Natural killer cell treated with Interleukin-12 subunit alpha and Interleukin-12 subunit beta and Interleukin-15 and Interleukin-18, amount 100 ng/mL, for 72 hours (primary cell): ENCODE data around the gene PPP2R2C. TPM values are rescaled to one million over a fixed set of nuclear protein-coding genes. Genes with fewer than 3 reads are reported as not detected.

Experiments used
- ATAC-seq, 2 donors: fragments of 150-1000 bp; cut with Tn5 transposase in 1 of 2; sonication (Bioruptor Pico), chemical (Tn5 transposase) in 1 of 2; 2 replicates each; pipeline ENCODE4 v1.10.0; 2021
- DNase-seq: peaks from one replicate; pipeline ENCODE4 v3.0.0; 2022; ENCODE audit warnings: low spot score
- H3K27ac Mint-ChIP-seq, 2 donors: 1 replicate in 1 of 2; 2 replicates in 1 of 2; pipeline ENCODE4 v1.8.0; 2022; ENCODE audit warnings: mixed read lengths in 2 of 2, mild to moderate bottlenecking in 1 of 2, moderate library complexity in 1 of 2
- H3K27me3 Mint-ChIP-seq, 2 donors: 1 replicate in 1 of 2; 2 replicates in 1 of 2; pipeline ENCODE4 v1.8.0; 2022; ENCODE audit warnings: mixed read lengths in 2 of 2
- H3K36me3 Mint-ChIP-seq: one replicate; pipeline ENCODE4 v1.8.0; 2022; ENCODE audit warnings: mixed read lengths
- H3K4me1 Mint-ChIP-seq, 2 donors: 1 replicate in 1 of 2; 2 replicates in 1 of 2; pipeline ENCODE4 v1.8.0; 2022; ENCODE audit warnings: low read depth in 2 of 2, mixed read lengths in 2 of 2, mild to moderate bottlenecking in 1 of 2
- H3K4me3 Mint-ChIP-seq: one replicate; pipeline ENCODE4 v1.8.0; 2022; ENCODE audit warnings: mixed read lengths
- H3K9me3 Mint-ChIP-seq: 2 replicates; pipeline ENCODE4 v1.8.0; 2022; ENCODE audit warnings: mixed read lengths
- total RNA-seq, 2 donors: library from RNA; stranded (reverse); gene quantifications; one replicate each; pipeline ENCODE4 v1.2.3, GENCODE V29; 2022

PPP2R2C gene
- total RNA-seq, 2 donors from 2014 or later: not detected

DNA sequence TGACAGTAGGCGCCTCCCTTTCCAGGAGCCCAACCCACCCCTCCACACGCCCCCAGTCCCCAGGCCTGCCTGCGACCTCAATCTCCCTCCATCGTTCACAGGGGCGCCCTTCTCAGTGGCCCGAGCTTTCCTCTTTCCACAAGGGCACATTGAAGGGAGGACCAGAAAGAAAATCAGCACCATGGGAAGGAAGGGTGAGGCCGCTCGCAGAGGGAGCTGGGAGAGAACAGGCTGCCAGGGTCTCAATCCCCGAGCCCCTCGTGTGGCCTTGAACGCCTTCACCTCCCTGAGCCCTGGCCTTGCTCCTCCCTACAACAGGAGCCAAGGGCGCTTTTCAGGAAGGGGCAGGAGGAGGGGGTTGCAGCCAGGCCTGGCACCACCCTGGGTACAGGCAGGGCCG lies 136.2 kb downstream of the PPP2R2C start:
- Mint-ChIP-seq H3K27ac (no peak overlapping the region), H3K9me3 (no peaks in the 10 kb centered on the region), H3K4me1 (peaks cover 32 to 39% of the 10 kb centered on the region in 2 donors), H3K27me3 (peaks cover 0 to 21% of the 10 kb centered on the region in 2 donors), H3K36me3 (no peaks in the 10 kb centered on the region), H3K4me3 (no peak overlapping the region)
- ATAC-seq (no peak), DNase-seq (no peak)

DNA sequence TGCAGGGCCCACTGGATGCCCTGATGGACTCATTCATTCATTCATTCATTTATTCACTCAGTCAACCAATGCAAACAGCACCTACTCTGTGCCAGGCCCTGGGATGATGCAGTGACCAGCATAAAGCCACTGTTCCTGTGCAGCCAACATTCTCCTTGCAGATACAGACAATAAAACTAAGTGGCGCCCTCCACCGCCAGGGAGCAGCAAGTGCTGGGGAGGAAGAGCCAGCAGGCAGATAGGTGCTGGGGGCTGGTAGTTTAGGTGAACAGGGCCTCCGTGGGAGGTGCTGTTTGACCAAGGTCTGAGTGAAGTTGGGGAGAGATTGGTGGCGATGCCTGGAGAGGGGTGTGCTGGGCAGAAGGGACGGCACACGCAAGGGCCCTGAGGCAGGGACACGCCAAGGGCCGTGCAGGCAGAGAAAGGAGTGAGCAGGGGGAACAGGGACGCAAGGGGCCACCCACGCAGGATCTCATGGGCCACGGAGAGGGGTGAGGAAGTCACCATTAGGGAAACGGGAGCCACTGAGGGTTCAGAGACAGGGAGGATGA lies 137.3 kb downstream of the PPP2R2C start:
- no peak overlapping the region for H3K4me3 Mint-ChIP-seq
- DNase-seq (no peak), ATAC-seq (no peak)
- no peaks in the 10 kb centered on the region for H3K9me3 Mint-ChIP-seq
- peaks cover 28 to 38% of the 10 kb centered on the region in 2 donors for H3K4me1 Mint-ChIP-seq
- H3K27me3 Mint-ChIP-seq: peaks cover 0 to 21% of the 10 kb centered on the region in 2 donors
- no peaks in the 10 kb centered on the region for H3K36me3 Mint-ChIP-seq
- H3K27ac Mint-ChIP-seq: no peak overlapping the region

DNA sequence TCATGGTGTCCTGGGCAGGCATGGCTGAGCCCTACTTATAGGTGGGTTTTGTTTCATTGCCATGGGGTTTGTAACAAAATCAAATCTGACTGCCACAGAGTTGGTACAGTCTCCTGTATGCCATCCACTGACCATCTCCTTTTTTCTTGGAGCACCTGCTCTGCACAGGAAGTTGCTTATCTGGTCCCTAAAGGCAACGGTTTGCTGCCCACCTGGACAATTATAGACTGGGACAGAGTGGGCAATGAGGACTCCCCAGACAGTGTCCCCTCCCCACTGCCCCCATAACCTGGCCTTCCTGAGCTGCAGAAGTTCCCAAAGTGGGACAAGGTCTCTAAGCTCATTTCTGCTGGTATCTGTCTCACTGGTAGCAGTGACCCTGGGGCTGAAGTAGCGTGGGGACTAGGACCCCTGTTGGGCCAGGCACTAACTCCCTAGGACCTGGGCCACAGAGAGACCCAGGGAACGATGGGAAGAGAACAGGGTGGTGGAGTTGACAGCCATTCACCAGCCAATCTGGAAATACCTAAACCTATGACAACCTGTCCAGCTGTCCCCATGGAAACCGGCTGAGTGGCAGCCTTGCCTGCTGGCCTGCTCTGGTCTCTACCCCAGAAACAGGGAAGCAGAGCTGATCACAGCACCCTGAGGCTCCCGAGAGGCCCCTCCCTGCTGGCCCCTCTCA lies 138.1 kb downstream of the PPP2R2C start:
- H3K36me3 Mint-ChIP-seq: no peaks in the 10 kb centered on the region
- DNase-seq (no peak), ATAC-seq (no peak)
- no peaks in the 10 kb centered on the region for H3K9me3 Mint-ChIP-seq
- no peak overlapping the region for H3K4me3 Mint-ChIP-seq
- H3K27ac Mint-ChIP-seq: no peak overlapping the region
- peaks cover 0 to 21% of the 10 kb centered on the region in 2 donors for H3K27me3 Mint-ChIP-seq
- peaks cover 25 to 36% of the 10 kb centered on the region in 2 donors for H3K4me1 Mint-ChIP-seq

DNA sequence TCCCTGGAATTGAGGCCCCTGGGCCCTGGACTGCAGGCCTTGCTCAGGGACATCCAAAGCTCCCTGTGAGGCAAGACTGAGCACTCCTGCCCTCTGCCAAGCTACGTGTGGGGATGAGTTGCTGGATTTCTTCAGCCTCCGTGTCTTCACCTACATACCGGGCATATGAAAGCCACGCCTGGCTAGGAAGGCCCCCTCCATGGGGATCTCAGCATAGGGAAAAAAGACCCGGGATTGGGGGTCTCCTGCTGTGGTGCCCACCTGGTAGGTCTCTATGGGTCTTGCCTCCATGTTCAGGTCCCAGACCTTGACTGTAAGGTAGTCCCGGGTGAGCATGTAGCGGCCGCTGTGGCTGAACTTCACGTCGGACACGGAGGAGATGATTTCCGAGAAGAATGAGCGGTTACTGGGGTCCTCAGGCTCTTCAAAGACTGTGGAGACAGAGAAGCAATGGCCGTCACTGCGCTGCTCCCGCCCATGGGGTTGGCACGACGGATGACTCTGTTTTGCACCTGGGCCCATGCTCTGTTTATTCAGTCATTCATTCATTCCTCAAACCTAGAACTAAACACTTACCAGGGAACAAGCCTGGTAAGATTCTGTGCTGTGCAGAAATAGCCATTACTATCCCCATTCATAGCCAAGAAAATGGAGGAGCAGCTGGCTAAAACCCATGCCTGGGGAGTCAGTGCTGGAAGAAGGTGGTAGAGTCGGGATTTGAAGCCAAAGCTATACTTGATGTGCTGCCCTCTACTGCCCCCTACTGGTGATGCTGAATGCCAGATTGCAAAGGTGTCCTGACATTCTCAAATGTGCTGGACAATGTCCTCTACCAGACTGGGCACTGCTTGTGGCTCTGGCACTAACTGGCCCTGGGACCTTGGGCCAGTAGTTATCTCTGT lies 138.9 kb downstream of the PPP2R2C start:
- H3K27me3 Mint-ChIP-seq: peaks cover under 1 to 21% of the 10 kb centered on the region in 2 donors
- H3K36me3 Mint-ChIP-seq: no peaks in the 10 kb centered on the region
- H3K4me1 Mint-ChIP-seq: peaks cover 17 to 28% of the 10 kb centered on the region in 2 donors
- H3K4me3 Mint-ChIP-seq: no peak overlapping the region
- H3K9me3 Mint-ChIP-seq: no peaks in the 10 kb centered on the region
- no peak for ATAC-seq
- no peak overlapping the region for H3K27ac Mint-ChIP-seq
- DNase-seq: no peak

DNA sequence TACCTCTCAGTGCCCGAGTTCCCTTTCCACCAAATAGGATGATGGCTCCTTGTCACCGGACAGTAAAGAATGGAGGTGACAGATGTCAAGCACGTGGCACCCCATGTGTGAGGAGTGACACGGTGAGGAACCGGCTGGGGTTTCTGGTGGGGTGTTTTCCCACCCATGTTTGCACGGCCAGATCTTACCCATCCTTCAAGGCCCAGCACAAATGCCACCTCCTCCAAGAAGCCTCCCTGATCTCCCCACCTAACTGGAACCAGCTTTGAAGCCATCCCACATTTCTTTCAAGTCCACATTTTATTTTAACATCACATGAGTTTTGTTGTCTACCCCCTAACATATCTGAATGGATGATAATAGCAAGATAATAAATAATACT lies 139.8 kb downstream of the PPP2R2C start:
- no peaks in the 10 kb centered on the region for H3K9me3 Mint-ChIP-seq
- no peak overlapping the region for H3K4me3 Mint-ChIP-seq

DNA sequence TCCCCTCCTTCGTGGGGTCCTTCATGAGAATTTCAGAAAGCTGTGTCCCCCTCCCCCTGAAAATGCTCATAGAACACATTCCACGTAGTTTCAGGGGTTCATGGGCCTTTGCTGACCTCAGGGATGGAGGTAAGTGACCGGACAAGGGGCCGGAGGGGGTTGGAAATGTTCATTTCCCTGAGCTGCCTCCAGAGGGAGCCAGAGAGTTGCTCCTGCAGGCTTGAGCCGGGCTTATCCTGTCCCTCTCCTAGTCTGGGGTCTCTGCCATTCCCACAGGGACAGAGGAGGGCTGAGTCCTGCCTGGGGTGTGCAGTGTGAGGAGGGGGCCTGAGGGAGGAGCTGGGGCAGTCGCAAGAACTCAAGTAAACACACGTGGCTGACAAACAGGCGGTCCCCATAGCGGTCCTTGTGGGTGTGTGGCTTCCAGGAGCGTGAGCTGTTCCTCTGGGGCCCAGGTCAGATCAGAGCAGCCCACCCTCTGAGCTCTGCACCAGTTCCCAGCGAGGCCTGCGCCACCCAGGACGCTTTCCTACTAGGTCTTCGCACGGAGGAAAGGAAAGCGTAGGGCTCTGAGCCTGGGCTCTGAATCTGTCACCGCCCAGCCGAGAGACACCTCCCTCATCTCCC lies 140.3 kb downstream of the PPP2R2C start:
- ATAC-seq: no peak
- no peaks in the 10 kb centered on the region for H3K36me3 Mint-ChIP-seq
- H3K27ac Mint-ChIP-seq: no peak overlapping the region
- DNase-seq: no peak
- no peak overlapping the region for H3K4me3 Mint-ChIP-seq
- H3K4me1 Mint-ChIP-seq: peaks cover 3 to 14% of the 10 kb centered on the region in 2 donors
- H3K9me3 Mint-ChIP-seq: no peaks in the 10 kb centered on the region
- peaks cover 7 to 22% of the 10 kb centered on the region in 2 donors for H3K27me3 Mint-ChIP-seq

More for the DNA sequence above, 139.8 kb downstream of the PPP2R2C start:
- DNase-seq (no peak), ATAC-seq (no peak)
- H3K36me3 Mint-ChIP-seq: no peaks in the 10 kb centered on the region
- H3K27ac Mint-ChIP-seq: no peak overlapping the region
- peaks cover 7 to 23% of the 10 kb centered on the region in 2 donors for H3K27me3 Mint-ChIP-seq
- H3K4me1 Mint-ChIP-seq: peaks cover 8 to 19% of the 10 kb centered on the region in 2 donors

DNA sequence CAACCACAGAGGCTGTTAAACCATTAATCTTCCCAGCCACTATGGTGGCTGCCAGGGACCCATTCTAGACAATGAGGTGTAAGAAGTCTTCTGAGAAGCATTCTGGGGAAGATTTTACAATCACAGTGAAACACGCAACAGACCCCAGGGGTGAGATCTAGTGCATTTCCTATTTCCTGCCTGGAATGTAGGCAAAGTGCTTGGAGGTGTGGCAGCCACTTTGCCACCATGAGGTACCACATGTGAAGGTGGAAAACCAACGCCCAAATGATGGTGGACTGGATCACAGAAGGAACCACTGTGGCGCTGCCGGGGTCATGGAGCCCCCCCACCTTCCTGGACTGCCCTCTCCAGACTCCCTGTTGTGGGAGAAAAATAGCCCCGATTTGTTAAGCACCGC lies 140.9 kb downstream of the PPP2R2C start:
- no peak overlapping the region for H3K4me3 Mint-ChIP-seq
- H3K27me3 Mint-ChIP-seq: peaks cover 7 to 20% of the 10 kb centered on the region in 2 donors
- no peak overlapping the region for H3K27ac Mint-ChIP-seq
- peaks cover 0 to 12% of the 10 kb centered on the region in 2 donors for H3K4me1 Mint-ChIP-seq
- DNase-seq (no peak), ATAC-seq (no peak)
- H3K36me3 Mint-ChIP-seq: no peaks in the 10 kb centered on the region
- no peaks in the 10 kb centered on the region for H3K9me3 Mint-ChIP-seq

DNA sequence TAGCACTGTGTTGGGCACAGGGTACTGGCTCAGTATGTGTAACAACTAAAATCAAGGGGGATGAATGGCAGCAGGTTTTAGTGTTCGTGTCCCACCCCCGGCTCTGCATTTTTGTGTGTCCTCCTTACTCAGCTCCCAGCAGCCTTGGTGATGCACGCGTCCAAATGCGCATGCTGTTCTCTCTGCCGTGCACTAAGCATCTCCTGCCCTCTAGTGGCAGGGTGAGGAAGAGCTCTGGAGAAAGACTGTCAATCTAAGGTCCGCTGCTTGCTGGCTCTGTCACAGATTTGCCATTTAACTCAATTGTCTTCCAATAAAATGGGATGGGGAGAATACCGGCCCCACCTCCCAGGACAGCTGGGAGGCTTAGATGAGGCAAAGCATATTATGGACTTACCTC lies 141.4 kb downstream of the PPP2R2C start:
- DNase-seq (peak; percentile 58), ATAC-seq (no peak)
- Mint-ChIP-seq H3K27ac (no peak overlapping the region), H3K36me3 (no peaks in the 10 kb centered on the region), H3K4me1 (peaks cover 0 to 12% of the 10 kb centered on the region in 2 donors), H3K9me3 (no peaks in the 10 kb centered on the region), H3K27me3 (peaks cover 10 to 22% of the 10 kb centered on the region in 2 donors), H3K4me3 (no peak overlapping the region)

DNA sequence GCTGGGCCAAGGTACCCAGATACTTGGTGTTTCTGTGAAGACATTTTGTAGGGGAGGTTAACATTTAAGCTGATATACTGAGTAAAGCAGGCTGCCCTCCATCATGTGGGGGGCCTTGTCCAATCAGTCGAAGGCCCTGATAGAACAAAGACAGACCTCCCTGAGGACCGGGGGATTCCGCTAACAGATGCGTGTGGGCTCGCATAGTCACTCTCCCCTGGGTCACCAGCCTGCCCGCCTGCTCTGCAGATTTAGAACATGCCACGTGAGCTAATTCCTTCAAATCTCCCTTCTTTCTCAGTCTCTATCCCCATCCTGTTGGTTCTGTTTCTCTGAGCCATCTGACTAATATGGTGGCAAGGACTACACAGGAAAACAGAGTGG lies 142.0 kb downstream of the PPP2R2C start:
- no peaks in the 10 kb centered on the region for H3K9me3 Mint-ChIP-seq
- peaks cover 14 to 27% of the 10 kb centered on the region in 2 donors for H3K27me3 Mint-ChIP-seq
- H3K4me1 Mint-ChIP-seq: peaks cover 0 to 12% of the 10 kb centered on the region in 2 donors
- DNase-seq (no peak), ATAC-seq (no peak)
- no peaks in the 10 kb centered on the region for H3K36me3 Mint-ChIP-seq
- H3K27ac Mint-ChIP-seq: no peak overlapping the region
- no peak overlapping the region for H3K4me3 Mint-ChIP-seq

DNA sequence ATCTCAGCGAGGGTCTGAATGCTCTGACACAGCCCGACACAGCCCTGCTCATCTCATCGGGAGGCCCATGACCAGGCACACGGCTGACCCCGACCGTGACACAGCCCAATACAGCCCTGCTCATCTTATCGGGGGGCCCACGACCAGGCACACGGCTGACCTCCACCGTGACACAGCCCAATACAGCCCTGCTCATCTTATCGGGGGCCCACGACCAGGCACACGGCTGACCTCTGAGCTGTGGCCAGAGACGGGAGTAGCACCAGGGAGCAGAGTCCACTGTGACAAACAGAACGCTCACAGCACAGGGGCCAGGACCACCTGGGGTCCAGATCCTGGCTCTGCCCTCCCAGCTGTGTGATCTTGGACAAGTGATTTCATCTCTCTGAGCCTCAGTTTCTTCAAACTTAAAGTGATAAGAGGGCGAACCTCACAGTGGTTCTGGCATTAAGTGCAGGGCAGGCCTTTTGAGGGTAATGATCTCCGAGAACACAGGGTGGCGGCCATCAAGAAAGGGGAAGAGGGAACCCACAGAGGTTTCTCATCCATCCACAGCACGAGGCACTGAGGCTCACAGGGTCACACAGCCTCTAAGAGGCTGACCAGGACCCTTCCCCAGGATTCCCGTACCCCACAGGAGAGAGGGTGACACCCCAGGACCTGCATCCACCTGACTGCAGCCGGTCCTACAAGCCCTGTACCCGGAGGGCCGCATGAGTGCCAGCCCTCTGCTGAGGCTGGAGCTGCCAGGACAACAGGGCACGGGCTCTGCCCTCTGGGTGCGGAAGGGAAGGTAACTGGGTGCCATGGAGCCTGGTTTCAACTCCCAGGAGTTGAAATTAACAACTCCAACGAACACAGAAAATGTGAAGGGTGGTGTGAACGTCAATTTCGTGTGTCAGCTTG lies 142.7 kb downstream of the PPP2R2C start:
- Mint-ChIP-seq H3K27me3 (peaks cover 14 to 22% of the 10 kb centered on the region in 2 donors), H3K4me3 (no peak overlapping the region), H3K36me3 (no peaks in the 10 kb centered on the region), H3K4me1 (peaks cover 0 to 7% of the 10 kb centered on the region in 2 donors), H3K9me3 (no peaks in the 10 kb centered on the region), H3K27ac (no peak overlapping the region)
- ATAC-seq: no peak
- peak; percentile 58 for DNase-seq

DNA sequence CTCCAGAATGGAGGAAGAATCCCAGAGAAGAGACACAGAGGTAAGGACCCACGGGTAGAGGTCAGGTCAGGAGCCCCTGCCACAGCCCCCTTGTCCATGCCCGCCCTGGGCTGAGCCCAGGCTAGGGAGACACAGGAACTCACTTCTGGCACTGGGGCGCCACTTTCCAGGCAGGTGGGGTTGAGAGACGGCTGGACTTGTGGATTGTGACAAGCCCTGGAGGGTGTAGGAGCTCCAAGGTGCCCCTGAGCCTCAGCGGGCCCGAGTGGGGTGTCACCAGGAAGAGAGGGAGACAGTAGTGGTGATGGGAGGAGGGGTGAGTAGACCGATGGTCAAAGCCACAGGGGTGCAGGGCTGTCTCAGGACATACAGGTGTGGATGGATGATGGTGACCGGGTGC lies 143.9 kb downstream of the PPP2R2C start:
- ATAC-seq (no peak), DNase-seq (no peak)
- Mint-ChIP-seq H3K36me3 (no peaks in the 10 kb centered on the region), H3K4me1 (peaks cover 0 to 9% of the 10 kb centered on the region in 2 donors), H3K27ac (no peak overlapping the region), H3K27me3 (peaks cover 23 to 26% of the 10 kb centered on the region in 2 donors), H3K4me3 (no peak overlapping the region), H3K9me3 (no peaks in the 10 kb centered on the region)

DNA sequence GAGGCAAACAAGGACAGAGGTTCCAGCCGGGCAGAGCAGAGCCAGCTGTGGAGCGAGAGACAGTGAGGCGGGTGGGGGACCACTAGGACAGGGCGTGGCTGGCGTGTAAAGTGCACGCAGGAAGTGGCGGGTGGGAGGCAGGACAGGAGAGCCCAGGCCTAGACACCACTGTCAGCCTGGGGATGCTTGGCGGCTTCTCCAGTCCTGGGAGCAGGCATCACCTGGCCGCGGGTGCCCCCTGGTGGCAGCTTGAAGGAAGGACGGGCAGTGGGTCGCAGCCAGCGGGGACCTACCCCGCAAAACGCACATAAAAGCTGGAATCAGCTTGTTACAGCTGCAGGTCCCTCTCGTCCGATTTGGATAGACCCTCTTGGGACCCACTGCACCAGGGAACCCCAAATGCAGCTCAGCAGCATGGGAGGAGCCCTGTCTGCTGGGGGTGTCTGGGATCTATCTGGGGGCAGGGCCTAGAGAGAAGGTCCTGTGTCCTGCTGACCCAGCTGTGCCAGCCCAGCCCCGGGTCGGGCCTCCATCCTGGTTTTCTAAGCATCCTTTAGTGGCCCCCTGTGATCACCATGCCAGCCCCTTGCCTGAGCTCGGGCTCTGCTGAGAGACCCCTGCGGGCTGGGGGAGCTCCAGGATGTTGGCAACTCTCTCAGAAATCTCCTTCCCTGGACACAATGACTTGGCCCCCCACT lies 145.0 kb downstream of the PPP2R2C start:
- DNase-seq (peak; percentile 84), ATAC-seq (peak; percentile 77 to 83)
- Mint-ChIP-seq H3K36me3 (no peaks in the 10 kb centered on the region), H3K27ac (no peak overlapping the region), H3K4me3 (no peak overlapping the region), H3K27me3 (peaks cover 23 to 24% of the 10 kb centered on the region in 2 donors), H3K9me3 (no peaks in the 10 kb centered on the region), H3K4me1 (peaks cover 5 to 7% of the 10 kb centered on the region in 2 donors)
